Panc1 (cell line): ENCODE data around the gene FAM72D. TPM values are rescaled to one million over a fixed set of nuclear protein-coding genes. Genes with fewer than 3 reads are reported as not detected.
"Not testable (repeated sequence)": the region's sequence is repeated elsewhere in the genome, so short reads cannot be mapped to it uniquely, and the experiment has no call there.

Source experiments
- ATAC-seq: fragments of 200-7000 bp; cut with Tn5 transposase; 2 replicates; pipeline ENCODE4 v1.9.1; 2020; ENCODE audit warnings: mild to moderate bottlenecking, moderate library complexity
- BruUV-seq: library from RNA; stranded (reverse); fragments of 400-500 nt; replicated peaks from 2 replicates; lab custom pipeline; 2021; lab: Mats Ljungman, UMichigan
- CTCF ChIA-PET: fragments of 300-600 bp; sonication (Branson Sonifier 250); formaldehyde crosslinking; loops from one replicate; lab custom pipeline; 2022; ENCODE audit warnings: antibody characterized with exemption; lab: Charles Lee
- POLR2A ChIA-PET: fragments of 300-600 bp; sonication (Branson Sonifier 250); formaldehyde crosslinking; loops from one replicate; lab custom pipeline; 2022; ENCODE audit warnings: antibody characterized with exemption; lab: Charles Lee
- DNase-seq: peaks from one replicate; pipeline ENCODE4 v3.0.0-alpha.2; 2010; ENCODE audit warnings: low read depth, low spot score
- H3K27ac ChIP-seq: 2 replicates; pipeline ENCODE4 v1.5.1; 2011; ENCODE audit warnings: mild to moderate bottlenecking, low read length, inconsistent platforms
- H3K27me3 ChIP-seq: fragments of 200-500 bp; sonication (Bioruptor generic); 2 replicates; pipeline ENCODE4 v1.6.0; 2014; ENCODE audit warnings: low read length, inconsistent platforms; ENCODE audit not compliant: control insufficient read depth, insufficient read depth
- H3K36me3 ChIP-seq: fragments of 200-500 bp; sonication (Bioruptor generic); 2 replicates; pipeline ENCODE4 v1.5.1; 2014; ENCODE audit warnings: inconsistent platforms, mild to moderate bottlenecking, low read length, moderate library complexity; ENCODE audit not compliant: control insufficient read depth, insufficient read depth
- H3K4me1 ChIP-seq: 2 replicates; pipeline ENCODE4 v1.5.1; 2011; ENCODE audit warnings: inconsistent platforms, mild to moderate bottlenecking, low read length, moderate library complexity; ENCODE audit not compliant: control insufficient read depth, insufficient read depth
- H3K4me3 ChIP-seq, 2 experiments: 2 replicates each; pipeline ENCODE4 v1.5.1; 2011 to 2012; ENCODE audit warnings: low read depth in 2 of 2, low read length in 2 of 2, mild to moderate bottlenecking in 2 of 2, inconsistent platforms in 1 of 2, moderate library complexity in 1 of 2
- H3K9me3 ChIP-seq: fragments of 200-500 bp; sonication (Bioruptor generic); 2 replicates; pipeline ENCODE4 v1.5.1; 2014; ENCODE audit warnings: low read depth, mild to moderate bottlenecking, inconsistent platforms, low read length, moderate library complexity; ENCODE audit not compliant: control insufficient read depth, insufficient read depth
- in situ Hi-C: cut with HindIII; loops from 2 replicates; pipeline ENCODE4 v1.10.0; 2016; ENCODE audit warnings: low sequenced_read_pairs, low pct_unique_long_range_greater_than_20kb
- intact Hi-C: fragments of 100-400 bp; cut with micrococcal nuclease; formaldehyde crosslinking; loops from one replicate; pipeline ENCODE4 v1.10.0; 2022; ENCODE audit not compliant: unreplicated experiment
- total RNA-seq: library from RNA; stranded (reverse); gene quantifications from one replicate; pipeline ENCODE4 v1.2.1, GENCODE V29; 2021; ENCODE audit not compliant: unreplicated experiment

Gene FAM72D
- total RNA-seq, 1 experiment from 2014 or later, result 12.8 TPM

DNA sequence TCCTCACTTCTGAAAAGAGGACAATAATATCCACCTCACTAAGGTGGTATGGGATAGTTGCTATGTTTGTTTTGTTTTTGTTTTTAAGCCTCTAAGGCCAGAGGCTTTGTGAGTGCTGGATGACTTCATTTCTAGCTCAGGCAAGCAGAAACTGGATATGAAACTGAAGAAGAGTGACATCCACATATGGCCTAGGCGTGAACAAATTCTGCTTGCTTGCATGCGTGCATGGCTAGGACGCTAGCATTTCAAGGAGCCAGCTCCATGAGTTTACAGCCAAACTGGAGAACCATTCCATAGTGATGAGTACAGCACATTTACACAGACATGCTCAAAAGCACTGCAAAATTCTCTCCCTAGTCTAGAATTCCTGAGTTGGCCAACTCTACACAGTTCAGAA, 37.6 kb upstream of the FAM72D start:
- H3K27me3 ChIP-seq, H3K27ac ChIP-seq, H3K36me3 ChIP-seq, H3K4me3 ChIP-seq, DNase-seq, POLR2A ChIA-PET, CTCF ChIA-PET, intact Hi-C loops, H3K4me1 ChIP-seq, ATAC-seq, H3K9me3 ChIP-seq, BruUV-seq, in situ Hi-C loops: not testable (repeated sequence)

DNA sequence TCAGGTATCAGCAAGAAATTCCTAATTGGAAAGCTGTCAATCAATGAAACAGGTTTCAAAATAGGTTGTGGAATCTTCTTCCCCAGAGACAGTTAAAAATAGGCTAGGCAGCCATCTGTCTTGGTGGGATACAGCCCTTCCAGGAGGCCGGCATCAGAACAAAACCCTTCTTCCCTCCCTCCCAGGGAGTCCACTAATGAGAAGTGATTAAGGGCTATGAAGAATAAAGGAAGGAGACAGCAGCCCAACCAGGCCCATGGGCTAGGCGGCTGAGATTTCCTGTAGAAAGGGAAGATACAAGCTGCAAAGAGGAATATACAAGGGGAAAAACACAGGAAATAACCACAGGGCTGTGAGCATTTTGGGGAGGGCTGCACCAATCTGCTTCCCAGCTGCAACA, 32.5 kb upstream of the FAM72D start:
- H3K4me3 ChIP-seq, H3K27me3 ChIP-seq, H3K4me1 ChIP-seq, ATAC-seq, BruUV-seq, in situ Hi-C loops, POLR2A ChIA-PET, H3K36me3 ChIP-seq, CTCF ChIA-PET, H3K27ac ChIP-seq, H3K9me3 ChIP-seq, intact Hi-C loops, DNase-seq: not testable (repeated sequence)

DNA sequence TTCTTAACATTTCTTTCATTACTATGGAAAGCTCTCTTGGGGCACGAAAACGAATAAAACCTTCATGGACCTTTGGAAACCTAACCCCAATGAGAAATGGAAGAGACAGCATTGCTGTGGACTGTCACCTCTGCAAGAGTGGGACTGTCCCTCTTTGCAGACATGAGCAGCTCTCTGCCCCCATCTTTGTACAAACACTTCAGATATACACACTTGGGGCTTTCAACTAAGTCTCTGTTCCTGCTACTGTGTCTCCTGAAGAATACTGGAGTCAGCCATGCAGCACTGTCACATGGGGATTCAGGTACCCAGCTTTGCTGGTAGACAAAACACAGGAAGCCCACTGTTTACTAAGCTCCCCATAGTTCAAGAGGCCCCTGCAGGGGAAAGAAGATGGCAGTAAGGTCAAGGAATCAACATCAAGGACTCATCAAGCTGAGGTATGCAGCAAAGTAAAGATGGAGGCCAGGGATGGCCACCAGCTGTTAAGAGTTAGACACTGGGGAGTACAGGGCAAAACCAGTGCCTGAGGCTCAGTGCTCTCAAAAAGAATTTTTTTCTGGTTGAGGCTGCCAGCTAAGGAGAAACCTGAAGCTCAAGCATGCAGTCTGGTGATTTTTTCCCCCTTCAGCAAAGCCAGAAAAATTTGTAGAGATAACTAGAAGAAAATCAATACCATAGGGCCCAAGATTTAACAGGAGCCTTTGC, 31.7 kb upstream of the FAM72D start:
- H3K27ac ChIP-seq, H3K4me3 ChIP-seq, H3K9me3 ChIP-seq, intact Hi-C loops, H3K4me1 ChIP-seq, DNase-seq, CTCF ChIA-PET, in situ Hi-C loops, H3K36me3 ChIP-seq, POLR2A ChIA-PET, ATAC-seq, H3K27me3 ChIP-seq, BruUV-seq: not testable (repeated sequence)

DNA sequence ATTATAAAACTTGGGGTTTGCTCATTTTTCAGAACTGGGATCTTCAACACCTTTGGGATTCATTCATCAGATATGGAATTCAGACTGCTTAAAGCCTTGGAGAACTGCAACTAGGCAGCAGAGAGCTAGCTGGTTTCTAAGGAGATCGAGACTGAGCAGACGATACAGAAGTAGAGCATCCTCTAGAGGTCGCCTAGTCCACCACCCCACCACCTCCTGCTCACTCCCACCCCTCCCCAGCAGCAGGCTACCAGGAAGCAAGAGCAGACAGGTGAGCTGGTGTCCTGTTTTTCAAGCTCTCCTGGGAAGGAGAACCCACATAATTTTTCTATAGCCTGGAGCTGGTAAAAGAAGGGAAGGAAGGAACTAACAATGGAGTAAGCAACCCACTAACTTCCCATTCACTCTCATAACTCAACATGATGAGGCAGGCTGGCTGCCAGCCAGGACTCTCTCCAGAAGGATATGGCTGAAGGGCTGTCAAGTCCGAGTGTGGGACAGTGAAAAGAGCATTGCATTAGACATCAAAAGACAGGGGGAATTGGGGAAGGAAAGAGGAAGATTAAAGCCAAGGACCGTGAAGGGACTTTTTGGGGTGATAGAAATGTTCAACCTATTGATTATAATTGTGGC, 30.5 kb upstream of the FAM72D start:
- H3K9me3 ChIP-seq, POLR2A ChIA-PET, in situ Hi-C loops, DNase-seq, H3K4me1 ChIP-seq, H3K27me3 ChIP-seq, BruUV-seq, H3K36me3 ChIP-seq, CTCF ChIA-PET, H3K4me3 ChIP-seq, H3K27ac ChIP-seq, intact Hi-C loops: not testable (repeated sequence)
- peak; percentile 65; the same call in 1 of the 2 replicates for ATAC-seq

DNA sequence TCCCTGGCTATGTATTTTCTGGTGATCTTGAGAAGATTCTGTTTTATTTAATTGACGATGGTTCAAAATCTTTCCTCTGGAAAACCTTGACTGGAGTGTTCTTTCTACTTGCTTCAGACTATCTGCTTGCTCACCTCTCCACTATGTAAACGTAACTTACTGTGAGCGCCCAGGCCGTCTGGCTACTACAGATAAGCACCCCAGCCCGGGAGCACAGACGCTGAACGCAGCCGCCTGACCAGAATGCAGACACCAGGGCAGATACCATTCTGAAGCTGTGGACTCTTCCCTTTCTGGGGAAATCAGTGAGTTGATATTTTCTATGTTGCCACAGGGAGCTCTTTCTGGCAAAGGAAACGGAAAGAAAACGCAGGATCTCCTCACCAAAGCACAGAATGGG, 29.3 kb upstream of the FAM72D start:
- H3K4me1 ChIP-seq, DNase-seq, intact Hi-C loops, CTCF ChIA-PET, BruUV-seq, POLR2A ChIA-PET, in situ Hi-C loops, H3K4me3 ChIP-seq, H3K27me3 ChIP-seq, ATAC-seq, H3K36me3 ChIP-seq, H3K9me3 ChIP-seq, H3K27ac ChIP-seq: not testable (repeated sequence)

DNA sequence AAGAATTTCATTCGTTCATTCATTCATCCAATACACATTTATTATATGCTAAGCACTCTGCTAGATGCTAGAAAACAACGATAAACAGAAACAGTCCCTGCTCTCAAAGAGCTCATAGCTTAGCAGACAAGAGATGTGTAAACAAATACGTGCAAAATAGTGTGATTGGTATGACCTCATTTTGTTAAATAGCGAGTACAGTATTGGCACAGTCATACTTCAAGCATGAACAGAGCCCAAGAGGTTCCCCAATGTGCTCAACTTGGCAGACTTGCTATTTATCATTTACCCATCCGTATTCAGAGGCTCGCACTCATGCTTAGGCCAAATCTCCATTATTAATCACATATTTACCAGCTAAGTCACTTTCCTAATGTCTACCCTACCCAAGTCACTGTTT, 24.2 kb upstream of the FAM72D start:
- POLR2A ChIA-PET, BruUV-seq, in situ Hi-C loops, H3K4me1 ChIP-seq, H3K9me3 ChIP-seq, CTCF ChIA-PET, ATAC-seq, H3K27ac ChIP-seq, DNase-seq, intact Hi-C loops, H3K36me3 ChIP-seq, H3K4me3 ChIP-seq, H3K27me3 ChIP-seq: not testable (repeated sequence)

DNA sequence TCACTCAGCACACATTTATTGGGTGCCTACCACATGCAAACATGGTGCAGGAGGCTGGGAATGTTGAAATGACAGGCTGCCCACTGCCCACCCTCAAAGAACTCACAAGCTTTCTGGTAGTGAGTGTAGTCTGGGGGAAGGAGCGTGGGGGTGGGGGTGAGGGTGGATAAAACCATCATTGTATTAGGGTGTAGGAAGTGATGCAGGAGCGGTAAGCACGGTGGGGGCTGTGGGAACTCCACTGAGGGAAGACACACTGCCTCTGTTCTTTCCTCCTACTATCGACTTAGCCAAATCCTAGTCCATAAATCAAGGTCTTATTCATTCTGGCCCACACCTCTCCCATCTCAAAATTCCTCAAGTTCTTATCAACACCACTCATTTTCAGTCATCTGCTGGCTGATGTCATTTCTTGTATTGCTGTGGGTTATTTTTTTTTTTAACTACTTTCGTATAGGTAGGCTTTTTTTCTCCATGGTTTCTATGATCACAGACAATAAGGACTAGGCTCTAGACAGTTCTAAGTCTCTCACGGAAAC, 21.7 kb upstream of the FAM72D start:
- in situ Hi-C loops, BruUV-seq: not testable (repeated sequence)

More for the DNA sequence above, 21.7 kb upstream of the FAM72D start:
- H3K4me3 ChIP-seq, CTCF ChIA-PET, H3K36me3 ChIP-seq, H3K9me3 ChIP-seq, H3K4me1 ChIP-seq, H3K27ac ChIP-seq, DNase-seq, intact Hi-C loops, ATAC-seq, POLR2A ChIA-PET, H3K27me3 ChIP-seq: not testable (repeated sequence)
